BJ (cell line): ENCODE results near the gene KCNIP3. TPM values are rescaled to one million over a fixed set of nuclear protein-coding genes. Genes with fewer than 3 reads are reported as not detected.

ENCODE experiments used
- CTCF ChIA-PET: fragments of 350-600 bp; formaldehyde crosslinking; extraction: SDS; loops from one replicate; lab custom pipeline; 2021; ENCODE audit warnings: antibody characterized with exemption, inconsistent platforms; lab: Yijun Ruan, JAX
- POLR2A ChIA-PET: fragments of 300-600 bp; sonication (Branson Sonifier 250); formaldehyde crosslinking; extraction: SDS; loops from one replicate; lab custom pipeline; 2021; ENCODE audit warnings: antibody characterized with exemption; lab: Charles Lee
- DNase-seq: peaks from one replicate; pipeline ENCODE4 v3.0.0-alpha.2; 2011; ENCODE audit warnings: low read depth
- H3K27me3 ChIP-seq: 2 replicates; pipeline ENCODE4 v1.6.0; 2011; ENCODE audit warnings: low read length; ENCODE audit not compliant: control insufficient read depth, insufficient read depth
- H3K36me3 ChIP-seq: 2 replicates; pipeline ENCODE4 v1.5.1; 2011; ENCODE audit warnings: low read length; ENCODE audit not compliant: control insufficient read depth, insufficient read depth
- H3K4me3 ChIP-seq: 2 replicates; pipeline ENCODE4 v1.5.1; 2011; ENCODE audit warnings: low read depth, mild to moderate bottlenecking, control low read depth, low read length
- polyA plus RNA-seq: library from polyadenylated mRNA; depleted of rRNA; stranded (reverse); fragments of >200 nt; gene quantifications from 2 replicates; pipeline ENCODE4 v1.2.3, GENCODE V29; 2011
- TF ChIP-seq, protein P1 (sequence below): IDR thresholded peaks from 2 replicates; pipeline ENCODE4 v1.5.1; 2011; ENCODE audit warnings: low read depth, mild to moderate bottlenecking, control low read depth, inconsistent platforms, low read length, moderate library complexity; ENCODE audit not compliant: insufficient read depth

Gene KCNIP3
- polyA plus RNA-seq, 1 experiment = 4.1 TPM

DNA sequence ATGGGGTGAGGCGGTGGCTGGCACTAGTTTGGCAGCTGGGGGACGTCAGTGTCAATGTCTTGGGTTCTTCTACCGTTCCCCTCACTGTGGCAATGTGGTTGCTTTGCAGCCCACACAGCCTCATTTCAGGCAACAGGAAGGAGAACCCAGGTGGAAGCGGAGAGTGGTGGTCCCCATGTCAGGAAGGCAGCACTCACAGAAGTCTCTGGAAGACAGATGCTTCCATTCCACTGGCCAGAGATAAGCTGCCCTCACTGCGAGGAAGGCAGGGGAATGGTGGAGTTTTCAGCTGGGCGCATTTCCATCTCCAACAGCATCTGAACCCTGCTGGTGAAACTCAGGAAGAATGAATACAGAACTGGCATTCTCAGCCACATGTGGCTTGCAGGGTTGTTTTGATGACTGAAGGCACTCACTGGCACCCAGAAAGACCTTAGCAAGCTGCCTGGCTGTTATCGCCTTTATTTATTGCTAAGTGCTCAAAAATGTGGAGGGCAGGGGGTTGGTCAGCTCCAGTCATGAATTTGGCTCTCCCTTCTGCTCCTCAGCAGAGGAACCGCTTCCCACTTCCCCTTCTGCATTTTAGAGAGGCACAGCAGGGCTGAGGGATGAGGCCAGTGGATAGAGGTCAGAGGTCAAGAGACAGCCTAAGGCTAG, 19.4 kb downstream of the KCNIP3 start:
- DNase-seq = peak; percentile 42
- CTCF ChIA-PET = interaction anchor here (0.9 to 7.1 kb wide), 8 partner anchors 12 to 93 kb away, joined by 3 to 108 read pairs (median 6); no protein-coding TSS in a partner anchor

DNA sequence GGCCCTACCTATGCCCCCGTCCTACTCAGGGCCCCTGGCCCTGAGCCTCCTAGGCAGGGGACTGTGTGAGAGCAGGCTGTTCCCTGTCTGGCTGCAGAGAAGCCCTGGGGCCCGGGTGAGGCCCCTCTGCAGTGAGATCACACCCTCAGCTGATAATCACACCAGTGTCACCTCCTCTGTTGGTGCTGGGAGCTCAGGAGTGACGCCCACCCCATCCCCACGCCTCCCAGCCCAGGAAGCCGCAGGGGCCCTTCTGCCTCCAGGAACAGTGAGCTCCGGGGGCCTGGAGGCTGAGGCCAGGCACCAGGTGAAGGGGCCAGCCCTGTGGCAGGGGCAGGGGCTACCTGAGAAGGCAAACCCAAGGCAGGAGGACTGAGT, 20.0 kb downstream of the KCNIP3 start:
- H3K4me3 ChIP-seq = no peak overlapping the region
- no peaks in the 10 kb centered on the region for H3K27me3 ChIP-seq
- TF ChIP-seq, protein P1, sequence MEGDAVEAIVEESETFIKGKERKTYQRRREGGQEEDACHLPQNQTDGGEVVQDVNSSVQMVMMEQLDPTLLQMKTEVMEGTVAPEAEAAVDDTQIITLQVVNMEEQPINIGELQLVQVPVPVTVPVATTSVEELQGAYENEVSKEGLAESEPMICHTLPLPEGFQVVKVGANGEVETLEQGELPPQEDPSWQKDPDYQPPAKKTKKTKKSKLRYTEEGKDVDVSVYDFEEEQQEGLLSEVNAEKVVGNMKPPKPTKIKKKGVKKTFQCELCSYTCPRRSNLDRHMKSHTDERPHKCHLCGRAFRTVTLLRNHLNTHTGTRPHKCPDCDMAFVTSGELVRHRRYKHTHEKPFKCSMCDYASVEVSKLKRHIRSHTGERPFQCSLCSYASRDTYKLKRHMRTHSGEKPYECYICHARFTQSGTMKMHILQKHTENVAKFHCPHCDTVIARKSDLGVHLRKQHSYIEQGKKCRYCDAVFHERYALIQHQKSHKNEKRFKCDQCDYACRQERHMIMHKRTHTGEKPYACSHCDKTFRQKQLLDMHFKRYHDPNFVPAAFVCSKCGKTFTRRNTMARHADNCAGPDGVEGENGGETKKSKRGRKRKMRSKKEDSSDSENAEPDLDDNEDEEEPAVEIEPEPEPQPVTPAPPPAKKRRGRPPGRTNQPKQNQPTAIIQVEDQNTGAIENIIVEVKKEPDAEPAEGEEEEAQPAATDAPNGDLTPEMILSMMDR = no peak
- no peaks in the 10 kb centered on the region for H3K36me3 ChIP-seq
- DNase-seq = no peak
- CTCF ChIA-PET = interaction anchor here (1.0 to 7.1 kb wide), 7 partner anchors 12 to 87 kb away, joined by 3 to 108 read pairs (median 7); no protein-coding TSS in a partner anchor
- POLR2A ChIA-PET = no interaction called here

More for the DNA sequence above, 19.4 kb downstream of the KCNIP3 start:
- Histone ChIP-seq H3K27me3 (no peaks in the 10 kb centered on the region), H3K4me3 (no peak overlapping the region), H3K36me3 (no peaks in the 10 kb centered on the region)
- TF ChIP-seq, protein P1 = peak; percentile 39; the same call in 1 of the 2 replicates
- POLR2A ChIA-PET = no interaction called here

DNA sequence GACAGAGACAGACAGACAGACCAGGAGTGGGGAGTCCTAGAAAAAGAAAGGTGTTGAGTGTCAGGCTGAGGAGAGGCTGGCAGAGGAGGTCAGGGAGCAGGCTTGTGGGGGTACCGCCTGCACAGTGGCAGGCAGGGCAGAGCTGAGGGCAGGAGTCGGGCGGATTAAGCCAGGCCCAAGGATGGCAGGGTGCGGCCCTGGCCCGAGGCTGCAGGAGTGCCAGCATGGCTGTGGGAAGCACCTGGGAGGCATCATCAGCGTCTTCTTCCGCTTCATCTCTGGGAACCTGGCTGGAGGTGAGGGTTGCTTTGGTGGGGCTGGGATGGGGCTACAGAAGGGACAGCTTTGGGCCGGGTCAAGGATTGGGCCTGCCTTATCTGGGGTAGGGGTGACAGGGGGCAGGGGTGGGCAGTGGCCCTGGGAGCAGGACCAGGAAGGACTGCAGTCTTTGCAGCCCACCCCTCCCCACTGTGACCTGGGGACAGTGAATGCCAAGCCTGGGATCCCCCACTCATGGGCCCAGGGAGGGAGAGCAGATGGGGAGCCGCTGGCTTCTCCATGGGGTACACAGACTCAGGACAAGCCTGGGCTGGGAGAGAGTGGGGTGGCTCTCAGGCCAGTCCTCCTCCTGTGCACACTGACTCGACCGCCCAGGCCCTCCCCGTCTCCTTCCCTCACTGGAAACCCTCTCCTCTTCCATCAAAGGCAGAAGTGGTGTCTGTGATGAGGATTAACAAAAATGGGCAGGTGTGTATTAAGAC, 20.7 kb downstream of the KCNIP3 start:
- TF ChIP-seq, protein P1 = no peak
- POLR2A ChIA-PET = no interaction called here
- Histone ChIP-seq H3K4me3 (no peak overlapping the region), H3K36me3 (no peaks in the 10 kb centered on the region), H3K27me3 (no peaks in the 10 kb centered on the region)
- CTCF ChIA-PET = interaction anchor here (1.0 to 7.1 kb wide), 4 partner anchors 11 to 87 kb away, joined by 4 to 108 read pairs (median 22); no protein-coding TSS in a partner anchor
- no peak for DNase-seq

DNA sequence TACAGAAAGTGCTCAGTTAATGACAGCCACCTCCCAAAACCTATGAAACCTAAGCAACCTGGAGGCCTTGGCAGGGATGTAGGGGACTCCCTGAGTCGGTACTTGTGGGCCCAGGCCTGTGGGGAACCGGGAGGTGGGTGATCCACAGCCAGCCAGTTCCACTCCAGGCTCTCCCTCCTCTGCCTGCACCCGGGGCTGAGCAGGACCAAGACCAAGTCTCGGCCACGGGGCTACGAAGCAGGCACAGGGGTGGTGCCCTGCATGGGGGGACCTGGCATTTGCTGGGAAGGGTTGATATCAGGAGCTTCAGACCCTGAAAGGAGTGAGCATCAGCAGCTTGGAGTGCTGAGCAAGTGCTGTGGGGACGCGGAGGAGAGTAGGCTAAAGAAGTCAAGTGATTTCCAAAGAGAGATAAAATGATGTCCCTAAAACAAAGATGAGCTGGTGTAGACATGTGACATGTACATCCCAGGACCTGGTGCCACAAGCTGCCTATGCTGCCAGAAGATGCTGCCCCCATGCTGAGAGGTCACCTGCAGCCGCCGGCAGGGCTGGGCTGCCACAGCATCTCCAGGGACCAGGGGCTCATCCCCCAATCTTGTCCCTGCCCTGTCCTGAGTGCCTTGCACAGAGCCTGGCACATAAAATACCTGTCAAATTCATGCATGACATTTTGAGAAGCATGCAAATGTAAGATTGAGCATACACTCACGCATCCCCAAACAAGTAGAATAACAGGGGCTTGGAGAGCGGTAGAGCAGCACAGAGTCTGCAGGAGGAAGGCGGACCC, 21.5 kb downstream of the KCNIP3 start:
- ChIA-PET POLR2A (no interaction called here), CTCF (interaction anchor here (7.1 kb wide), 1 partner anchor 88 kb away, joined by 108 read pairs; no protein-coding TSS in a partner anchor)
- no peak for DNase-seq
- TF ChIP-seq, protein P1 = no peak
- Histone ChIP-seq H3K27me3 (no peaks in the 10 kb centered on the region), H3K4me3 (no peak overlapping the region), H3K36me3 (no peaks in the 10 kb centered on the region)
